Measurements from ENCODE around the gene LACTB. TPM values are rescaled to one million over a fixed set of nuclear protein-coding genes. Genes with fewer than 3 reads are reported as not detected.
A peak's percentile ranks its signal among the peaks of the same experiment; 100 is the strongest.

LACTB gene
- total RNA-seq, 1 experiment from 2014 or later, result 11.2 TPM

GRCh38 chr15:63181648-63182047, 60.0 kb downstream of the LACTB start:
- no TSS peak for BruUV-seq (replicated peaks)
- TF ChIP-seq EZH2phosphoT487 (IDR thresholded peaks at IDR 0.05; ENCODE audit: borderline replicate concordance, low read length), result no peak
- TF ChIP-seq, protein P1, sequence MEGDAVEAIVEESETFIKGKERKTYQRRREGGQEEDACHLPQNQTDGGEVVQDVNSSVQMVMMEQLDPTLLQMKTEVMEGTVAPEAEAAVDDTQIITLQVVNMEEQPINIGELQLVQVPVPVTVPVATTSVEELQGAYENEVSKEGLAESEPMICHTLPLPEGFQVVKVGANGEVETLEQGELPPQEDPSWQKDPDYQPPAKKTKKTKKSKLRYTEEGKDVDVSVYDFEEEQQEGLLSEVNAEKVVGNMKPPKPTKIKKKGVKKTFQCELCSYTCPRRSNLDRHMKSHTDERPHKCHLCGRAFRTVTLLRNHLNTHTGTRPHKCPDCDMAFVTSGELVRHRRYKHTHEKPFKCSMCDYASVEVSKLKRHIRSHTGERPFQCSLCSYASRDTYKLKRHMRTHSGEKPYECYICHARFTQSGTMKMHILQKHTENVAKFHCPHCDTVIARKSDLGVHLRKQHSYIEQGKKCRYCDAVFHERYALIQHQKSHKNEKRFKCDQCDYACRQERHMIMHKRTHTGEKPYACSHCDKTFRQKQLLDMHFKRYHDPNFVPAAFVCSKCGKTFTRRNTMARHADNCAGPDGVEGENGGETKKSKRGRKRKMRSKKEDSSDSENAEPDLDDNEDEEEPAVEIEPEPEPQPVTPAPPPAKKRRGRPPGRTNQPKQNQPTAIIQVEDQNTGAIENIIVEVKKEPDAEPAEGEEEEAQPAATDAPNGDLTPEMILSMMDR (conservative IDR thresholded peaks at IDR 0.05; ENCODE audit: low read depth, low read length), result no peak
- no peak for TF ChIP-seq EZH2 (IDR thresholded peaks at IDR 0.05; ENCODE audit: low read length, unreplicated experiment)
- intact Hi-C loops (cut with micrococcal nuclease), result no loop called here
- Histone ChIP-seq H4K20me1 (ENCODE audit: low read length) (no peaks in the 10 kb centered on the region), H3K9me2 (replicated peaks; ENCODE audit: low read length) (no peaks in the 10 kb centered on the region), H3K79me2 (ENCODE audit: low read length) (no peaks in the 10 kb centered on the region), H3K27ac (ENCODE audit: low read length) (no peak overlapping the region), H3K36me3 (ENCODE audit: low read depth, low read length) (no peaks in the 10 kb centered on the region), H3K9me3 (ENCODE audit: low read length) (no peaks in the 10 kb centered on the region), H3K4me1 (ENCODE audit: insufficient read depth, low read length) (peaks cover 25% of the 10 kb centered on the region), H3F3A (ENCODE audit: low read length, unreplicated experiment) (no peaks in the 10 kb centered on the region), H3K4me2 (ENCODE audit: low read length) (no peak overlapping the region), H3K4me3 (ENCODE audit: low read length) (no peak overlapping the region), H2AFZ (ENCODE audit: low read length) (no peak overlapping the region), H3K9ac (ENCODE audit: low read length) (no peak overlapping the region), H3K27me3 (ENCODE audit: low read length) (no peaks in the 10 kb centered on the region)
- DNase-seq (no peak), ATAC-seq (no peak)
- ChIA-PET CTCF (no interaction called here), POLR2A (ENCODE audit: unreplicated experiment) (no interaction called here)

DNA sequence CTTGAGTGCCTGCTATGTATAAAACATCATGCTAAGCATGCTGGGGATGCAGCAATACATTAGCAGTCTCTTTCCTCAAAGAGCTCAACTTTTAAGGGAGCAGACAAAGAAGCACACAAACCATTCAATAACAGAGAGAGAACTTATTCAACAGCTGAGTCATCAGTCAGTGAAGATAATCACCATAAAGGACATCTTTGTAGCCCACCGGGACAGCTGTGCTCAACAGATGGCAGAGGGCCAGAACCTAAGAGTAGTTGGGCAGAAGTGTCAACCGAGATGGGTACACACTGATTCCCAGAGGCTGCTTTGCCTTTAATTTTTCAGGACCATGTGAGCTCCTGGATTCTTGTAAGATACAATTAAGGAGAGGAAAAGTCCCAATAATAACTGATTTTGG, 63.5 kb downstream of the LACTB start:
- Histone ChIP-seq H3K4me1 (ENCODE audit: insufficient read depth, low read length) (peaks cover 22% of the 10 kb centered on the region), H3K36me3 (ENCODE audit: low read depth, low read length) (no peaks in the 10 kb centered on the region), H4K20me1 (ENCODE audit: low read length) (no peaks in the 10 kb centered on the region), H3F3A (ENCODE audit: low read length, unreplicated experiment) (no peaks in the 10 kb centered on the region), H3K79me2 (ENCODE audit: low read length) (peaks cover 6% of the 10 kb centered on the region), H3K9ac (ENCODE audit: low read length) (no peak overlapping the region), H3K27me3 (ENCODE audit: low read length) (no peaks in the 10 kb centered on the region), H3K4me3 (ENCODE audit: low read length) (no peak overlapping the region), H2AFZ (ENCODE audit: low read length) (no peak overlapping the region), H3K9me3 (ENCODE audit: low read length) (no peaks in the 10 kb centered on the region), H3K4me2 (ENCODE audit: low read length) (no peak overlapping the region), H3K27ac (ENCODE audit: low read length) (no peak overlapping the region), H3K9me2 (replicated peaks; ENCODE audit: low read length) (no peaks in the 10 kb centered on the region)
- intact Hi-C loops (cut with micrococcal nuclease), result no loop called here
- DNase-seq (no peak), ATAC-seq (no peak)
- no TSS peak for BruUV-seq (replicated peaks)
- ChIA-PET POLR2A (ENCODE audit: unreplicated experiment) (no interaction called here), CTCF (interaction anchor here (0.7 kb wide), 1 partner anchor 91 kb away, joined by 3 read pairs; no protein-coding TSS in a partner anchor)
- TF ChIP-seq EZH2phosphoT487 (IDR thresholded peaks at IDR 0.05; ENCODE audit: borderline replicate concordance, low read length) (no peak), EZH2 (IDR thresholded peaks at IDR 0.05; ENCODE audit: low read length, unreplicated experiment) (no peak)

GRCh38 chr15:63186065-63186464, 64.4 kb downstream of the LACTB start:
- Histone ChIP-seq H3F3A (ENCODE audit: low read length, unreplicated experiment) (no peaks in the 10 kb centered on the region), H3K79me2 (ENCODE audit: low read length) (peaks cover 14% of the 10 kb centered on the region), H3K27ac (ENCODE audit: low read length) (no peak overlapping the region; the same call in 1 of the 2 replicates), H3K9me3 (ENCODE audit: low read length) (no peaks in the 10 kb centered on the region), H3K9me2 (replicated peaks; ENCODE audit: low read length) (no peaks in the 10 kb centered on the region), H2AFZ (ENCODE audit: low read length) (peak overlapping the region; percentile 50; the same call in 1 of the 2 replicates), H3K27me3 (ENCODE audit: low read length) (no peaks in the 10 kb centered on the region), H3K36me3 (ENCODE audit: low read depth, low read length) (no peaks in the 10 kb centered on the region), H3K9ac (ENCODE audit: low read length) (no peak overlapping the region), H4K20me1 (ENCODE audit: low read length) (no peaks in the 10 kb centered on the region), H3K4me2 (ENCODE audit: low read length) (peak overlapping the region; percentile 26), H3K4me3 (ENCODE audit: low read length) (no peak overlapping the region), H3K4me1 (ENCODE audit: insufficient read depth, low read length) (peaks cover 30% of the 10 kb centered on the region)
- no TSS peak for BruUV-seq (replicated peaks)
- TF ChIP-seq EZH2phosphoT487 (IDR thresholded peaks at IDR 0.05; ENCODE audit: borderline replicate concordance, low read length), result no peak
- TF ChIP-seq, protein P1 (conservative IDR thresholded peaks at IDR 0.05; ENCODE audit: low read depth, low read length), result no peak
- no peak for TF ChIP-seq EZH2 (IDR thresholded peaks at IDR 0.05; ENCODE audit: low read length, unreplicated experiment)
- DNase-seq, result peak; percentile 60
- intact Hi-C loops (cut with micrococcal nuclease), result no loop called here
- ATAC-seq, result no peak
- POLR2A ChIA-PET (ENCODE audit: unreplicated experiment), result no interaction called here
- CTCF ChIA-PET, result interaction anchor here (0.5 to 0.7 kb wide), 2 partner anchors 91 to 138 kb away, joined by 3 to 4 read pairs; no protein-coding TSS in a partner anchor
